ENCODE measurements around the gene TPPP. TPM values are rescaled to one million over a fixed set of nuclear protein-coding genes. Genes with fewer than 3 reads are reported as not detected.
A peak's percentile ranks its signal among the peaks of the same experiment; 100 is the strongest.
"Not testable (repeated sequence)": the region's sequence is repeated elsewhere in the genome, so short reads cannot be mapped to it uniquely, and the experiment has no call there.

TPPP gene
- 0.03 and 0.04 TPM in 2 replicates for total RNA-seq (2014; rRNA removed; shearing (Covaris generic))

- peak; percentile 37 to 51 for DNase-seq
- not testable (repeated sequence) for H3K9me3 ChIP-seq (replicated peaks); H3K4me3 ChIP-seq; H3K27ac ChIP-seq; H3K4me1 ChIP-seq; H3K27me3 ChIP-seq; H3K36me3 ChIP-seq
Observed at GRCh38 chr5:693271-694041, at the start of gene TPPP. Gene TPPP, minus strand, starts transcription at chr5:693352. Its CDS starts 15,292 bp downstream, at chr5:678060.

GRCh38 chr5:742276-742675 lies 49.1 kb upstream of the TPPP start:
- H3K27me3 ChIP-seq; H3K36me3 ChIP-seq; DNase-seq; H3K27ac ChIP-seq; H3K4me1 ChIP-seq; H3K9me3 ChIP-seq (replicated peaks); H3K4me3 ChIP-seq: not testable (repeated sequence)

GRCh38 chr5:734145-734544 lies 41.0 kb upstream of the TPPP start:
- not testable (repeated sequence) for H3K9me3 ChIP-seq (replicated peaks); H3K4me1 ChIP-seq; DNase-seq; H3K36me3 ChIP-seq; H3K27me3 ChIP-seq; H3K4me3 ChIP-seq; H3K27ac ChIP-seq

DNA sequence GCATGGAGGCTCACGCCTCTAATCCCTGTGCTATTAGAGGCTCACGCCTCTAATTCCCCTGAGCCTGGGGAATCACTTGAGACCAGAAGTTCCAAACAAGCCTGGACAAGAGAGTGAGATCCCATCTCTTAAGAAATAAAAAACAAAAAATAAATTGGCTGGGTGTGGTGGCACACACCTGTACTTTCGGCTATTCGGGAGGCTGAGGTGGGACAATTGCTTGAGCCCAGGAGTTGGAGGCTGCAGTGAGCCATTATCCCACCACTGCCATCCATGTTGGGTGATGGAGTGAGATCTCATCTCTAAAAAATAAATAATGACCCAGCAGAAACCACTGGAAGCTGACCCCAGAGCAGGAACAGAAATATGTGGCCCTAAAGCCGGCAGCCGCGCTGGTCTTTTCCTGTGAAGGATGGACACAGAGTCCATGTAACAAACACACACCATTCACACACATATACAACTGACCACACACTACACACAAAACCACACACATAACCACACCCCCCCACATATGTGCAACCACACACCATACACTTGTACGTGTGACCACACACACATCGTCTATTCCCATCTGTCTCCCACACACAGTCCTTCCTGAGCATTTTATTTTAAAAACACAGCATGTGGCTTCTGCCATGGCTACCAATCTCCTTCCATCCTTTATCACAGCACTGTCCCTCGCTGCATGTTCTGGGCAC lies 39.8 kb upstream of the TPPP start:
- not testable (repeated sequence) for H3K9me3 ChIP-seq (replicated peaks); H3K27me3 ChIP-seq; H3K27ac ChIP-seq; DNase-seq; H3K4me3 ChIP-seq; H3K4me1 ChIP-seq; H3K36me3 ChIP-seq

GRCh38 chr5:729225-729624 lies 36.1 kb upstream of the TPPP start:
- H3K36me3 ChIP-seq; H3K27me3 ChIP-seq; DNase-seq; H3K4me1 ChIP-seq; H3K4me3 ChIP-seq; H3K27ac ChIP-seq; H3K9me3 ChIP-seq (replicated peaks): not testable (repeated sequence)

GRCh38 chr5:727087-727486 lies 33.9 kb upstream of the TPPP start:
- DNase-seq; H3K4me3 ChIP-seq; H3K36me3 ChIP-seq; H3K9me3 ChIP-seq (replicated peaks); H3K27ac ChIP-seq; H3K4me1 ChIP-seq; H3K27me3 ChIP-seq: not testable (repeated sequence)

GRCh38 chr5:723865-724264 lies 30.7 kb upstream of the TPPP start:
- H3K4me3 ChIP-seq; H3K9me3 ChIP-seq (replicated peaks); H3K27me3 ChIP-seq; H3K4me1 ChIP-seq; H3K36me3 ChIP-seq; DNase-seq; H3K27ac ChIP-seq: not testable (repeated sequence)

DNA sequence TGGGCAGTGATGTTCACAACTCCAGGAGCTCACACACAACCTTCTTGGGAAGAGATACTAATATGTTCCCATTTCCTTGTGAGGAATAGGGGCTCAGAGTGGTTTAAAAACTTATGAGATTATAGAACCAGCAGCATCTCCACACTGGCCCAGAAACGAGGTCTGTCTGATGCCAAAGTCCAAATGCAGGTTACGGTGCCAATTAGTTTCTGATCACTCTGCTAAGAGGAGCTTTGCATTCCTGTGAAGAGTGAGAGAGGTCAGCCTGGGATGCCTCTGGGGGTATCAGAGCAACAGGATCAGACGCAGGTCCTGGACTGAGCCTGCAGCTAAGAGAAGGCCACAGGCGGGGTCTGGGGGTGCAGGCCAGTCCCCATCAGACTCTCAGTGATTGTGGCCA lies 30.2 kb upstream of the TPPP start:
- H3K27me3 ChIP-seq; H3K9me3 ChIP-seq (replicated peaks); H3K36me3 ChIP-seq; DNase-seq; H3K4me1 ChIP-seq; H3K27ac ChIP-seq; H3K4me3 ChIP-seq: not testable (repeated sequence)

DNA sequence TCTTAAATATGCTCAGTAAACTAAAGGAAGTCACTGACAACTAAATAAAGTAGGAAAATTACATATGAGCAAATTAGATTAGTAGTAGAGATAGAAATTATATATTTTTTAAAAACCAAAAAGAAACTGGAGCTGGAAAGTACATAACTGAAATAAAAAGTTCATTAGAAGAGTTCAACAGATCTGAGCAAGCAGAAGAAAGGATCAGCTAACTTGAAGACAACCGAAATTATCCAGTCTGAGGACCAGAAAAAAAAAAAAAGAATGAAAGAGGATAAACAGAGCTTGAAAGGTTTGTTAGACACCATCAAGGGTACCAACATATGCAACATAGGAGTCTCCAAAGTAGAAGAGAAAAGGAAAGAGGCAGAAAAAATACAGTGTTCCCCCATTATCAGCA lies 26.2 kb upstream of the TPPP start:
- not testable (repeated sequence) for H3K36me3 ChIP-seq; H3K27me3 ChIP-seq; DNase-seq; H3K4me3 ChIP-seq; H3K4me1 ChIP-seq; H3K27ac ChIP-seq; H3K9me3 ChIP-seq (replicated peaks)

GRCh38 chr5:717143-717542 lies 24.0 kb upstream of the TPPP start:
- no peak overlapping the region for H3K4me3 ChIP-seq
- DNase-seq = no peak
- no peak overlapping the region for H3K27ac ChIP-seq
- H3K4me1 ChIP-seq = no peaks in the 10 kb centered on the region
- H3K9me3 ChIP-seq (replicated peaks) = no peaks in the 10 kb centered on the region
- H3K36me3 ChIP-seq = no peaks in the 10 kb centered on the region
- H3K27me3 ChIP-seq = no peaks in the 10 kb centered on the region

- not testable (repeated sequence) for H3K27me3 ChIP-seq; H3K27ac ChIP-seq; H3K4me1 ChIP-seq; H3K9me3 ChIP-seq (replicated peaks); H3K4me3 ChIP-seq; DNase-seq; H3K36me3 ChIP-seq
Observed at GRCh38 chr5:716740-717139, 23.6 kb upstream of the TPPP start.

DNA sequence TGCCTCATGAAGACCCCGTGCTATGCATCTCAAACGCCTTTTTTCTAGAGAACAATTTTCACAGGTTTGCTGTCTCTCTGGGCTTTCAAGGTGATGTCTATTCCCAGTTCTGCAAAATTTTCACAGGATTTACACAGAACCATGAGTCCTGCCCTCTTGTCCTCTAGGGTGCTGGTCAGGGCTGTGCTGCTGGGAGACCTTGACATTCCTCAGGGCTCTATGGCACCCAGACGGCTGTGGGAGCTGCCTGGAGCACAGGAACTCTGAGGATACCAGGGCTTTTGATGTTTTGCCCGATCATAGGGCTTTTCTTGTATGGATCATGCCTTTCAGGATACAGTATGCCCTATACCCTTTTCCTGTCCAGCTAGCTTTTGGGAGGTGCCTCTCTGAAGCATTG lies 22.5 kb upstream of the TPPP start:
- H3K9me3 ChIP-seq (replicated peaks); DNase-seq; H3K27me3 ChIP-seq; H3K4me3 ChIP-seq; H3K4me1 ChIP-seq; H3K27ac ChIP-seq; H3K36me3 ChIP-seq: not testable (repeated sequence)

GRCh38 chr5:714215-715118 lies 21.3 kb upstream of the TPPP start:
- H3K27me3 ChIP-seq, H3K4me1 ChIP-seq, DNase-seq: not testable (repeated sequence)

DNA sequence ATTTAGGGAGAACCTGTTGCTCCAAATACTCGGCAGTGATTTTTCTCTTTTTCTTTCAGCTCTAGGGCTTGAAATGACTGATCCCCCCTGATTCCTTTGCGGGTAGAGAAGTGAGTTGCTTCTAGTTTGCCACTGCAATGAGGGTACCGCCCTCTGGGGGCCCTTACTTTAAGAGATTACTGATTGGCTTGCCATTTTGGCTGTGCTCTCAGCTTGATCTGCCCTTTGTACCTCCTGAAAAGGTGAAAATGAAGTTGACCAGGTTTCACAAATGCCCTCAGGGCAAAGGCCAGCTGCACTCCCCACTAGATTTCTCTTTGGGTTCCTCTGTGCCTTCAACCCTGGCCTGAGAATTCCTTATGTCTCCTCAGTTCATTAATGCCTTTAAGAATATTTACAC lies 20.5 kb upstream of the TPPP start:
- H3K27me3 ChIP-seq; H3K4me1 ChIP-seq; DNase-seq; H3K36me3 ChIP-seq; H3K9me3 ChIP-seq (replicated peaks); H3K4me3 ChIP-seq; H3K27ac ChIP-seq: not testable (repeated sequence)

More at GRCh38 chr5:714215-715118, 21.3 kb upstream of the TPPP start:
- H3K36me3 ChIP-seq; H3K4me3 ChIP-seq; H3K9me3 ChIP-seq (replicated peaks); H3K27ac ChIP-seq: not testable (repeated sequence)

DNA sequence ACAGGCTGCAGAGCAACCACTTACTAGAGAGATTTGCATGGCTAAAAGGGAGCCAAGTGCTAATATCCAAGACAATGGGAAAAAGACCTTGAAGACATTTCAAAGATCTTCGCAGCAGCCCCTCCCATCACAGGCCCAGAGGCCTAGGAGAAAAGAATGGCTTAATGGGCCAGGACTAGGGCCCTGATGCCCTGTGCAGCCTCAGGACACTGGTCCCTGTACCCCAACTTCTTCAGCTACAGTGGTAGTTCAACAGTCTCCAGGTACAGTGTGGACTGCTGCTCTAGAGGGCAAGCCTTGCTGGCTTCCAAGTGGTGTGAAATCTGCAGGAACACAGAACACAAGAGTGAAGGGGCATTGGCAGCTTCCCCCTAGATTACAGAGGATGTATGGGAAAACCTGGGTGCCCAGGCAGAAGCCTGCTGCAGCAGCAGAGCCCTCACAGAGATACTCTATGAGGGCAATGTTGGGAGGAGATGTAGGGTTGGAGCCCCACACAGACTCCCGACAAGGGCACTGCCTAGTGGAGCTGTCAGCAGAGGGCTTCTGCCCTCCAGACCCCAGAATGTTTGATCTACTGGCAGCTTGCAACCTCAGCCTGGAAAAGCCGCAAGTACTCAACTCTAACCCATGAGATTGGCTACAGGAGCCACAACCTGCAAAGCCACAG lies 15.8 kb upstream of the TPPP start:
- H3K4me1 ChIP-seq; H3K9me3 ChIP-seq (replicated peaks); DNase-seq: not testable (repeated sequence)

More for the DNA sequence above, 15.8 kb upstream of the TPPP start:
- H3K36me3 ChIP-seq, H3K4me3 ChIP-seq, H3K27me3 ChIP-seq, H3K27ac ChIP-seq: not testable (repeated sequence)
